ENCODE data around the gene CD274.
"Not testable (repeated sequence)": the region's sequence is repeated elsewhere in the genome, so short reads cannot be mapped to it uniquely, and the experiment has no call there.

Gene CD274

DNA sequence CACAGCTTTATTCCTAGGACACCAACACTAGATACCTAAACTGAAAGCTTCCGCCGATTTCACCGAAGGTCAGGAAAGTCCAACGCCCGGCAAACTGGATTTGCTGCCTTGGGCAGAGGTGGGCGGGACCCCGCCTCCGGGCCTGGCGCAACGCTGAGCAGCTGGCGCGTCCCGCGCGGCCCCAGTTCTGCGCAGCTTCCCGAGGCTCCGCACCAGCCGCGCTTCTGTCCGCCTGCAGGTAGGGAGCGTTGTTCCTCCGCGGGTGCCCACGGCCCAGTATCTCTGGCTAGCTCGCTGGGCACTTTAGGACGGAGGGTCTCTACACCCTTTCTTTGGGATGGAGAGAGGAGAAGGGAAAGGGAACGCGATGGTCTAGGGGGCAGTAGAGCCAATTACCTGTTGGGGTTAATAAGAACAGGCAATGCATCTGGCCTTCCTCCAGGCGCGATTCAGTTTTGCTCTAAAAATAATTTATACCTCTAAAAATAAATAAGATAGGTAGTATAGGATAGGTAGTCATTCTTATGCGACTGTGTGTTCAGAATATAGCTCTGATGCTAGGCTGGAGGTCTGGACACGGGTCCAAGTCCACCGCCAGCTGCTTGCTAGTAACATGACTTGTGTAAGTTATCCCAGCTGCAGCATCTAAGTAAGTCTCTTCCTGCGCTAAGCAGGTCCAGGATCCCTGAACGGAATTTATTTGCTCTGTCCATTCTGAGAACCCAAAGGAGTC is at the start of gene CD274:
CD274 (plus strand) TSS at position 184 of the 733 bp plus-strand sequence. CDS start 5,572 bp downstream, outside the sequence.
- DNase-seq: peak; percentile 38 to 52 (median 46)

DNA sequence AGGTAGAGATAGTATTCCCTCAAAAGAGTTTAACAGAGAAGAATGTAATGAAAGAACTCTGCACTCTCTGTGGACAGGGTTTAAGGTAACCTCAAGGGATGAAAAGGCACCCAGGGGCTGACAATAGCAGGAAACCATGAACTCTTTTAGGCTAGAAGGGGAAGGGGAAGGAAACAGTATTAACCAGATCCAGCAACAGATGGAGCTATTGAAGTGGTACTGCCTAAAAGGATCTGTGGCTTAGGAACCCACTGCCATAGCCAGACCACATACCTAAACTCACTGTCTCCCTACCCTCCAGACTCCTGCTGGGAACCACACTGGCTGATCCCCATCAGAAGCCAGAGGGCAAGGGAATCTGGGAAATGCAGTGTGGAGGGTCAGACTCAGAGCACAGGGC is 48.1 kb upstream of the CD274 start:
- no peak for DNase-seq

- DNase-seq: no peak
Measured at GRCh38 chr9:5408596-5408995, 41.7 kb upstream of the CD274 start.

DNA sequence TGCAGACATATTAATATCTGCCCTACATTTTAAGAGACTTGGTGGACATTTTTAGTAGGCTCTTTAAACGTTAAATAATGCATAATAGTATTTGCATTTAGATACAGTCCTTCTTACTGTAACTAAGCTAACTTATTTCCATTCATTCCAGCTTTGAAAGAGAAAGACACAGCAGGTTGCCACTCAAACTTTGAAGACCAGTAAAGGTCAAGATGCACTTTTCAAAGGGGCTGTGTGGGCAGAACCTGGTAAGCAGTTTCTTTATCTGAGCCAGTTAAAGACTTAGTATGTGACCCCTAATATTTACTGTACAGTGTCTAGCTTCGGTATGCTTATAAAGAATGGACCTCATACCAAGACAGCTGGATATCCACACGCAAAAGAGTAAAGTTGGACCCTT is 33.4 kb upstream of the CD274 start:
- no peak for DNase-seq

- DNase-seq: no peak
Measured at GRCh38 chr9:5418481-5418880, 31.9 kb upstream of the CD274 start.

- DNase-seq: no peak
Measured at GRCh38 chr9:5419987-5420386, 30.4 kb upstream of the CD274 start.

DNA sequence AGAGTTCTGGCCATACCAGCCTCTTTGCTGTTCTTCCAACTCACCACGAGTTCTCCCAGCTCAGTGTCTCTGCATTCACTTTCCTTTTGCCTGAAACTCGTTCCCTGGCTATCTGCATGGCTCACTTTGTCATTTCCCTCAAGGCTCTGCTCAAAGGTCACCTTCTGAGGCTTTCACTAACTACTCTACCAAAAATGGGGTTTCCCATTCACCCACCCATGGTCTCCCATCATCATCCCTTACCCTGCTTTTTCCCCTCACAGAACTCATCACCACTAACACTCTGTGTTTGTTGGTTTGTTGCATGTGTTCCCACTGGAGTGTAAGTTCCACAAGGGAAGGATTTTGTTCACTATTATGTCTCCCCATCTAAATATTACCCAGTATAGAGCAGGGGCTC is 29.2 kb upstream of the CD274 start:
- DNase-seq: no peak

DNA sequence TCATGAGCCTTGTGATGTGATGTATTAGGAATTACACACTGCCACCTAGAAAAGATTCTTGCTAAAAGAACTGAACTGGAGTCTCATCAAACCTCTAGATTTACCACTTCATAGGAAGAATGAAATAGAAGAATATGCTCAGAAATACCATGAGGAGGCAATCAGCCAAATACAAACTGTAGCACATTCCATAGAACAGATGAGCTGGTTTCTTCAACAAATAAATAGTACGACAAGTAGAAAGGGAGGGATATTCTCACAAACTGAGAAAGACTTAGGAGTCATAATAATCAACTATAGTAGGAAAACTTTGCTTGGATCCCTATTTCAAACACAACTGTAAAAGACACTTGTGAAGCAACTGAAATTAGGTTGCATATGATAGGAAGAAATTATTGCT is 28.1 kb upstream of the CD274 start:
- DNase-seq: no peak

DNA sequence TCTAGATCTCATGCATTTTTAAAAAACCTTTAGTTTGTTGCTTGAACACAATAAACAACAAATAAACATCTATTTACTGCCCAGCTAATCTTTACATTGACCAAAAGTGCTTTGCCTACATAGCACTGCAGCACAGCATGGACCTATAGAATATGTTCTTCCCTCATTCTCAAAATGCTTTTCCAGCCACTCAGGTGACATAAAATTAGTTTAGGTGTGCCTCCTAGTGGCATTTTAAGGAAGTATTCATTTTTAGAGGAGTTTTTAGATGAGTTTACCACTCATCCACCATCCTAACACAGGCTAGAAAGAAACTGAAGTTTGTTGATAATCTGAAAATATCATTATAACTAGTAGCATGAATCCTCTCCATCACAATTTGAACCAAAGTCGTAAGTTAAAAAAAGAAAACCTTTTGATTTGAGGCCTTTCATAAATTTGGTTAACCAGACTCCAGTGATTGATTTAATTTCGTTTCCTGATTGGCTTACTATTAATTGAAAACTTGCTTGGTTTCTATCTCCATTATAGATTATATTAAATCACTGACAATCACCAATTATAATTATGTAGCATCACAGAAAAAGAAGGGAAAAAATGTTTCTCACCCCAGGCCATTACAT is 25.2 kb upstream of the CD274 start:
- DNase-seq: no peak

DNA sequence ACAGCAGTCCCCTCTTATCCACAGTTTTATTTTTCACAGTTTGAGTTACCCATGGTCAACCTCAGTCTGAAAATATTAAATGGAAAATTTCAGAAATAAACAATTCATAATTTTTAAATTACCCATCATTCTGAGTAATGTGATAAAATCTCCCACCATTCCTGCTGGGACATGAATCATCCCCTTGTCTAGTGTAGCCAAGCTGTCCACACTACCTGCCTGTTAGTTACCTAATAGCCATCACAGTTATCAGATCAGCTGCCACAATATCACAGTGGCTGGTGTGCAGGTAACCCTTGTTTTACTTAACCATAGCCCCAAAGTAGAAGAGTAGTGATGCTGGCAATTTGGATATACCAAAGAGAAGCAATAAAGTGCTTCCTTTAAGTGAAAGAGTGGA is 23.3 kb upstream of the CD274 start:
- DNase-seq: no peak

GRCh38 chr9:5428172-5428571 is 22.2 kb upstream of the CD274 start:
- no peak for DNase-seq

DNA sequence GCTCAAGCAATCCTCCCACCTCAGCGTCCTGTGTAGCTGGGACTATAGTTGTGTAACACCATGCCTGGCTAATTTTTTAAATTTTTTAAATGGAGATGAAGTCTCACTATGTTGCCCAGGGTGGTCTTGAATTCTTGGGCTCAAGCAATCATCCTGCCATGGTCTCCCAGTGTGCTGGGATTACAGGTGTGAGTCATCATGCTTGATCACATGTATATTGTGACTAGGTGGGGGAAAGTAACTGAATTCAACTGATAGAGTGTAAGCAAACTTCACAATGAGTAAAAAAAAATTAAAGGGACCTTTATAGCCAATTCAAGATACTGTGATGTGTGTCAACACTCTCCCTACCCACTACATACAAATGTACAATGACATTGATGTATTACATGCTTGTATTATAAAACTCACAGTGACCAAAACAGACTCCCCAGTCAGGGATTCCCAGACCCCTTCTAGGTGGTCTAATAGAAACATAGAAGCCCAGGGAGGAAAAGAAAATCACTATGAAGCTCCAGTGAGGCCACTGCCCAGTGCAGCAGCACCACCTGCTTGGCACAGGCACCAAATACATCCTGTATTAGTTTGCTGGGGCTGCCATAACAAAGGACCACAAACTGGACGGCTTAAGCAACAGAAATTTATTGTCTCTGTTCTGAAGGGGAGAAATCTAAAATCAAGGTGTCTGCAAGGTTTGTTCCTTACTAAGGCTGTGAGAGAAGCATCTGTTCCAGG is 21.4 kb upstream of the CD274 start:
- DNase-seq: no peak

GRCh38 chr9:5429873-5430564 is 20.3 kb upstream of the CD274 start:
- no peak for DNase-seq

DNA sequence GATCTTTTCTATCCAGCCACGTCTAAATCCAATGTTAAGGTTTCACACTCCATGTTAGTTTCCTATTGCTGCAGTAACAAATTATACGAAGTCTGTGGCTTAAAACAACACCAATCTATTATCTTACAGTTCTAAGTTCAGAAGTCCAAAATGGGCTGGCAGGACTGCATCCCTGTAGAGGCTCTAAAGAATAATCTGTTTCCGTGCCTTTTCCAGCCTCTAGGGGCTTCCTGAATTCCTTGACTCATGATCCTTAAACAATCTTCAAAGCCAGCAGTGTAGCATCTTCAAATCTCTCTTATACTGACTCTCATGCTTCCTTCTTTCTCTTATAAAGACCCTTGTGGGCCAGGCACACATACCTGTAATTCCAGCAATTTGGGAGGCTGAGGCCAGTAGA is 19.4 kb upstream of the CD274 start:
- no peak for DNase-seq

DNA sequence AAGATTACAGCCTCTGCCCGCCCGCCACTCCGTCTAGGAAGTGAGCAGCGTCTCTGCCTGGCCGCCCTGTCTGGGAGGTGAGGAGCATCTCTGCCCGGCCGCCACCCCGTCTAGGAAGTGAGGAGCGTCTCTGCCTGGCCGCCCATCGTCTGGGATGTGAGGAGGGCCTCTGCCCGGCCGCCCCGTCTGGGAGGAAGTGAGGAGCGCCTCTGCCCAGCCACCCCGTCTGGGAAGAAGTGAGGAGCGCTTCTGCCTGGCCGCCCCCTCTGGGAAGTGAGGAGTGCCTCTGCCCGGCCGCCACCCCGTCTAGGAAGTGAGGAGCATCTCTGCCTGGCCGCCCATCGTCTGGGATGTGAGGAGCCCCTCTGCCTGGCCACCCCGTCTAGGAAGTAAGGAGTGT is 17.5 kb upstream of the CD274 start:
- DNase-seq: not testable (repeated sequence)

DNA sequence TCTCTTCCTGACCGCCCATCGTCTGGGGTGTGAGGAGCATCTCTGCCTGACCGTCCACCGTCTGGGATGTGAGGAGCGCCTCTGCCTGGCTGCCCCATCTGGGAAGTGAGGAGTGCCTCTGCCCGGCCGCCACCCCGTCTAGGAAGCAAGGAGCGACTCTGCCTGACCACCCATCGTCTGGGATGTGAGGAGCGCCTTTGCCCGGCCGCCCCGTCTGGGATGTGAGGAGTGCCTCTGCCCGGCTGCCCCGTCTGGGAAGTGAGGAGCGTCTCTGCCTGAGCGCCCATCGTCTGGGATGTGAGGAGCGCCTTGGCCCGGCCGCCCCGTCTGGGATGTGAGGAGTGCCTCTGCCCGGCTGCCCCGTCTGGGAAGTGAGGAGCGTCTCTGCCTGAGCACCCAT is 17.0 kb upstream of the CD274 start:
- not testable (repeated sequence) for DNase-seq

- DNase-seq: not testable (repeated sequence)
Measured at GRCh38 chr9:5433841-5434810, 16.2 kb upstream of the CD274 start.

DNA sequence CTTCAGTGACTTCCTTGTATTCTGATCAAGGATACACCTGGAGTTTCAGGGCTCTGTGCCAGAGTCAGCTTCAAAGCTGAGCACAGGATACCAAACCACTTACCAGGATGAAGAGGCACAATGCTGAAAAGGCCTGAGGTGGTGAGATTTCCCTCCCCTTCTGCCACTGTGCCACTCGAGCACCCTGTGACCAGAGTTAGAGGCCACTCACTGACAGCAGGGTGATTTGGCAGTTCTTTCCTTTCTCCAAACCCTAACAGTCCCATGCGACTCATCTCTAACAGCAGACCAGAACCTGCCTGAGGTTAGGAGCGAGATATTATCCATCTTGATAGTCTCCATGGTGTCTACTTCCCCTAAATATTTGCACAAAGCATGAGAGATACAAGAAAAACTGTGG is 14.4 kb upstream of the CD274 start:
- no peak for DNase-seq

- no peak for DNase-seq
Measured at GRCh38 chr9:5436441-5436840, 13.9 kb upstream of the CD274 start.

DNA sequence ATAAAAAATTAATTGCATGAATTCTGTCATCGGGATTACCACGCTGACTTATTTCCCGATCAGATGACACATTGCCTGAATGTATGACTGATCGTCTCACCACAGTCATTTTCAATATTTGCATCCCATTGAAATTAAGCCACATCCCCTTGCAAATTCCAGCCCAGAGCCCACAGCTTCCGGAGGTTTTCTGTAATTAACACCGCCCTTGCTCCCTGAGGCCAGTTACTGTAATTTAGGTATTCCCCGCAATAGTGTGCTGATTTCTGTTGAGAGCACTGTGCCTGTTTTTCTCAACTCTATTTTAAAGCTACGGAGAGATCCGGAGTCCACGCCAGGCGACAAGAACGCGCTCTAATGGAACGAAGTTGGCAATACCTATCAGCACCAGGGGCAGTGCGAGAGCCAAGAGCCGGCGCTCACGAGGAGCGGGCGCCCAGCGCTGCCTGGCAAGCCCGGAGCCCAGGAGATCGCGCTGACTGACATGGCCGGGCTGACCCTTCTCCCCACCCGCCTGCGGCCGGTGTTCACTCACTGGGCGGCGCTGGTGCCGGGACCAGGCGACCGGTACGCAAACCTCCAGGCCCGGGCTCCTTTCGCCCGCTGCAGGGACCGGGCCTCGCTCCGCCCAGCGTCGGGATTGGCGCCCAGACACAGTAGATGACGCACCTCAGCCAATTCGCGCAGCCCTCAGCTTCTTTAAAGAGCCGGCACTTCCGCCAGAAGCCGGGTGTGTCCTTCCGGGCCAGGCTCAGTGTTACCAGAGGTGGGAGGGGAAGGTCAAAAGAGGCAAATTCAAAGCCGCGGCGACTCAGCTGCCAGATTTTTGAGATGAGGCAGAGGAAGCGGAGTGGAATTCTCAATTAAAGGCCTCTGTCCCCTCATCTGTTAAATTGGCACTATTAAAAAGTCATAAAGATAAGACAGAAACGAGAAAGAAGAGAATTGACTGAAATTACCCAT is 12.8 kb upstream of the CD274 start, which contains the start of gene PLGRKT:
PLGRKT (minus strand) TSS at position 672 of the 963 bp plus-strand sequence. CDS start 5,948 bp downstream, outside the sequence.
- DNase-seq: peak; percentile 72 to 83 (median 79)
